GM12873 (cell line): Measurements from ENCODE around the gene M1AP.

Source experiments
- TF ChIP-seq, protein P1 (sequence below): IDR thresholded peaks from 2 replicates; pipeline ENCODE4 v1.5.1; 2012; ENCODE audit warnings: low read depth, mild to moderate bottlenecking, moderate library complexity, low read length, control low read depth; ENCODE audit not compliant: insufficient read depth; ENCODE audit errors: missing control alignments

The M1AP gene

DNA sequence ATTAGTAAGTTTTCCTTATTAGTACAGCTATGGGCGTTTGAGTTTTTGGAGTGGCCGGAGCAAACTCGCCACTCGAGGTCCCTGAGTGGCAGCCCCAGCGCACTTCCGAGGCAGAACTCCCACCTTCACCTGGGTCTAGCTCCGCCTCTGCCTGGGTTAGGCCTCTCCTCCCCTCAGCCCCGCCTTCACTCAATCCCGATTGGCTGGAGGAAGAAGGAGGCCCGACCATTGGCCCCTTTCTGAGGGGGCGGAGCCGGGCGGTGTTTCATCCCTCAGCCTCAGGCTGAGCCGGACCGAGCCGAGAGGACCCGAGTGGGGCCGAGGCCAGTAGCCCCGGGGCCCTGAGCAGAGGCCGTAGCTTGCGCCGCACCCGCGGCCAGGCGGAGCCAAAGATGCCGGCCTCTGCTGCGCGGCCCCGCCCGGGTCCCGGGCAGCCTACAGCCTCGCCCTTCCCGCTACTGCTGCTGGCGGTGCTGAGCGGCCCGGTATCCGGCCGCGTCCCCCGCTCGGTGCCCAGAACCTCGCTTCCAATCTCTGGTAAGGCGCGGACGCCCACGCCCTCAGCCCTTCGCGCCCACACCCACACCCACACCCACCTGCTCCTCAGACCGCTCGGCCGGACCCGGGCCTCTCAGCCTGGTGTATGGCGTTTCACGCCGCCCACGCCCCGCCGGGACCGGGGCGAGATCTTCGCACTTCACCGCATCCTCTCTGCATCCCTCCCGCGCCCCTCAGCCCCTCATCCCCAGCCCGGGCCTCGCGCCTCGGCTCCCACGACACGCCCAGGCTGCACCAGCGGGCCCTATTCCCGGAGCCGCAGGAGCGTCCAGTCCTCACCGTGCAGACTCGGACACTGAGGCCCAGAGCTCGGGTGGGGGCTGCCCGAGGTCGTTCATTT lies 6.1 kb upstream of the M1AP start, which contains the start of gene SEMA4F:
Gene SEMA4F, plus strand, starts transcription at position 263 of the 898 bp plus-strand sequence. Its CDS starts 130 bp downstream, at position 393.
- TF ChIP-seq, protein P1, sequence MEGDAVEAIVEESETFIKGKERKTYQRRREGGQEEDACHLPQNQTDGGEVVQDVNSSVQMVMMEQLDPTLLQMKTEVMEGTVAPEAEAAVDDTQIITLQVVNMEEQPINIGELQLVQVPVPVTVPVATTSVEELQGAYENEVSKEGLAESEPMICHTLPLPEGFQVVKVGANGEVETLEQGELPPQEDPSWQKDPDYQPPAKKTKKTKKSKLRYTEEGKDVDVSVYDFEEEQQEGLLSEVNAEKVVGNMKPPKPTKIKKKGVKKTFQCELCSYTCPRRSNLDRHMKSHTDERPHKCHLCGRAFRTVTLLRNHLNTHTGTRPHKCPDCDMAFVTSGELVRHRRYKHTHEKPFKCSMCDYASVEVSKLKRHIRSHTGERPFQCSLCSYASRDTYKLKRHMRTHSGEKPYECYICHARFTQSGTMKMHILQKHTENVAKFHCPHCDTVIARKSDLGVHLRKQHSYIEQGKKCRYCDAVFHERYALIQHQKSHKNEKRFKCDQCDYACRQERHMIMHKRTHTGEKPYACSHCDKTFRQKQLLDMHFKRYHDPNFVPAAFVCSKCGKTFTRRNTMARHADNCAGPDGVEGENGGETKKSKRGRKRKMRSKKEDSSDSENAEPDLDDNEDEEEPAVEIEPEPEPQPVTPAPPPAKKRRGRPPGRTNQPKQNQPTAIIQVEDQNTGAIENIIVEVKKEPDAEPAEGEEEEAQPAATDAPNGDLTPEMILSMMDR: no peak

DNA sequence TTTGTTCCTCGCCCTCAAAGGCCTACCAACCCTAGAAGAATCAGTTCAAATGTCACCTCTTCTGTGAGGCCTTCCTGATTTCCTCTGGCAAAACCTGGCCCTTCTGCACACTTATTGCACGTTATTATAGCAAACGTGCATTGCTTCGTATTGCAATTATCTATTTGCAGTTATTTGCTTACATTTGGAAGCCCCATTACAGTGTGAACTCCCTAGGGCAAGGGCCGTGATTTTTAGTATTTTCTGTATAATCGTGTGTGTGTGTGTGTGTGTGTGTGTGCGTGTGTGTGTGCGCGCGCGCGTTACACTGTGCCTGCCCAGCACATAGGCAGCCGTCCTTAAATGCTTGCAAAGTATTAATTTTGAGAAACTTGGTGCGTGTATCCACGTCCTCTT lies 5.5 kb upstream of the M1AP start:
- TF ChIP-seq, protein P1: no peak

DNA sequence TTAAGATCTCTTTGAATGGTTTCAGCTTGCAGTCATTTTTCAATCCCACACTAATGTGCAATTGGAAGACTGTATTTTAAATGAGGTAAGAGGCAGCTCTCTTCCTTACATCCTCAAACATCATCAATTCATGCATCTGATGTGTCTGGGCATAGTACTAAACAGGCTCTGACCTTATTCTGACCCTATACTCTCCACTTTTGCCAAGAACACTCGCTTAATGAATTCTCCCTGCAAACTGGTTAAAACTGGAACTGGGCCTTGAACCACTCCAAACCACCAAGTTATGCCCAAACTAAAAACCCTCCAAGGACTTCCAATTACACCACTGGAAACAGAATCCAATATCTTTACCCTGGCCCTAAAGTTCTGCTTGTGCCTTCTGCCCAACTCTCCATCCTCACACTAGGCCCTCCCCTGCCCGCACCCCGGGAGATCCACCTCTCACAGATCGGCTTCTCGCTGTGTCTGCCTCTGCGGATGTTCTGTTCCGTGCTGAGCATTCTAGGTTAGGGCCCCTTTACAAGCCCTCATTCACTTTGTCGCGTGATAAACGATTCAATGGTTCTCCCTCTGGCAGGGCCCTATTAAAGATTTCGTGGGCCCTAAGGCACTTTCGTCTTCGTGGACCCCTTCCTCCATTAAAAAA lies 1.2 kb downstream of the M1AP start:
- TF ChIP-seq, protein P1: no peak

DNA sequence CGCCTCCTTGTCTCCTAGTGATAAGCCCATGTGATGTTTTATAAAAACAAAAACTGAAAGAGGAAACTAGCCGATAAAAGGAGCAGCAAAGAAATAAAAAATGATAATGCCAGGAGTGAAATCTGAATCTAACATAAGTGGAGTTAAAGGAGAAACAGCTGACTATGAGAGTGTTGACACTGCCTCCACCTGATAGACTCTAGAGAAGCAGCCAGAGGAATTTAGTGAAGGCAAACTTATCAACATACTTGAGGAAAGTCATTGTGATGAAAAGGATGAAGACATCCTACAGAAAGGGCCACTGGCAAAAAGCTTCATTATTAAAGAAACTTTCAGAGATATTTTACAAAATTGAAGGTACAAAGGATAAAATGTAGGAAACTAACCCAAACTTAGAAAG lies 1.9 kb downstream of the M1AP start:
- TF ChIP-seq, protein P1: no peak

DNA sequence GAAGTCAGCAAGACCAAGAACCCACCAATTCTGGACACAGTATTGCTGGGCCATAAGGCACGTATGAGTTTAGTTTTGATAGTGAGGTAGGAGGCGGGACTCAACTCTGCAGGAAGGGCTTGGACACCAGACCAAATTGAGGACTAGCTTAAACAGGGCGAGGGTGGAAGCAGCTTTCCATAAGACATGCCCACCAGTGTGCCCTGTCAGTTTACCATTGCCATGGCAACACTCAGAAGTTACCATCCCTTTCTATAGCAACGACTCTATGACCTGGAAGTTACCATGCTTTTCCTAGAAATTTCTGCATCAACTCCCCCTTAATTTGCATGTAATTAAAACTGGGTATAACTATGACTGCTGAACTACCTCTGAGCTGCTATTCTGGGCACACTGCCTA lies 2.8 kb downstream of the M1AP start:
- TF ChIP-seq, protein P1: no peak

DNA sequence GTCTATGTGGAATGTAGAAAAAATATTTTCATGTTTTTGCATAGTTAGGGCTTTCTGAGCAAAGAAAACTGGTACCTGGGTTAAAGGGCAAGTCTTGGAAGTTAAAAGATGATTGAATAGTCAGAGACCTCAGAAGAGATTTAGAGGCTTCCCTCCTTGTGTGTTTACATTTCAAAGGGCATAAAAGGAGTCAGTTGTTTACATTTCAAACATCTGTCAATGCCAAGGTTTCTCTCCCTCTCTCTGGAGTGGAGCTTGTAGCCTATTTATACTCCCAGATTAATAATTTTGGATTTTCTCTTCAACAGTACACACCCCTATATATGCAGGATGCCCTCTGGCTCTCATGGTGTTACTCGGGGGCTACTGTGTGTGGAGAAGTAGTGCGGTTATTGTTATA lies 8.6 kb downstream of the M1AP start:
- TF ChIP-seq, protein P1: no peak

DNA sequence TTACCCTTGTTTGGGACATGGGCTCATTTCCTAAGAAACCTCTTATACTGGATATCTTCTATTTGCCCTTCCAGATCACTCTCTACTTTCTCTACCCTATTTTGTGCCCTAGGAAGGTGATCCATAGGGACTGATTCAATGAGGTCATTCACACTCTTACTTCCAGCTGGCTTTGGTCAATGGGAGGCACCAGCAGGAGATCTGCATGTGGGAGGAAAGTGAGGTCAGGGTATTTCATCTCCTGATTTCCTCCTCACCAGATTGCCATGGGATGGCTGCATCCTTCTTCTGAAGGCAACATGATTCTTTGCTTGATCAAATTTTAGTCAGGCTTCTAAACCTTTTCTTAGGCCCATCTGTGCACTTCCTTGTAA lies 15.2 kb downstream of the M1AP start:
- TF ChIP-seq, protein P1: no peak
